Karpas-422 (cell line): ENCODE data around the gene SURF4. TPM values are rescaled to one million over a fixed set of nuclear protein-coding genes. Genes with fewer than 3 reads are reported as not detected.
A peak's percentile ranks its signal among the peaks of the same experiment; 100 is the strongest.

Source experiments
- DNase-seq: peaks from one replicate; pipeline ENCODE4 v3.0.0-alpha.2; 2015
- H2AFZ ChIP-seq: fragments of 200-600 bp; sonication (generic); 2 replicates; pipeline ENCODE4 v1.6.1; 2014; ENCODE audit warnings: antibody characterized with exemption, low read length, mixed read lengths
- H3K27ac ChIP-seq: fragments of 200-600 bp; sonication (generic); 2 replicates; pipeline ENCODE4 v1.5.1; 2014; ENCODE audit warnings: mild to moderate bottlenecking, low read length, moderate library complexity
- H3K27me3 ChIP-seq: fragments of 200-600 bp; sonication (generic); 2 replicates; pipeline ENCODE4 v1.6.1; 2014; ENCODE audit warnings: low read length, mixed read lengths
- H3K36me3 ChIP-seq: fragments of 200-600 bp; sonication (generic); 2 replicates; pipeline ENCODE4 v1.6.1; 2014; ENCODE audit warnings: low read length, mixed read lengths; ENCODE audit not compliant: insufficient read depth
- H3K4me1 ChIP-seq: fragments of 200-600 bp; sonication (generic); 2 replicates; pipeline ENCODE4 v1.6.1; 2014; ENCODE audit warnings: mild to moderate bottlenecking, low read length, mixed read lengths
- H3K4me2 ChIP-seq: fragments of 200-600 bp; sonication (generic); 2 replicates; pipeline ENCODE4 v1.6.1; 2014; ENCODE audit warnings: low read length, low read depth, mild to moderate bottlenecking; ENCODE audit not compliant: poor library complexity, severe bottlenecking
- H3K4me3 ChIP-seq: fragments of 200-600 bp; sonication (generic); 2 replicates; pipeline ENCODE4 v1.5.1; 2014; ENCODE audit warnings: mild to moderate bottlenecking, antibody characterized with exemption, low read length, mixed read lengths
- H3K79me2 ChIP-seq: fragments of 200-600 bp; sonication (generic); 2 replicates; pipeline ENCODE4 v1.6.1; 2014; ENCODE audit warnings: mild to moderate bottlenecking, low read length, mixed read lengths
- H3K9ac ChIP-seq: fragments of 200-600 bp; sonication (generic); 2 replicates; pipeline ENCODE4 v1.6.0; 2014; ENCODE audit warnings: low read length
- H3K9me2 ChIP-seq: fragments of 200-600 bp; sonication (generic), shearing (Covaris generic); replicated peaks from 2 replicates; pipeline ENCODE4 v1.6.0; 2014; ENCODE audit warnings: mild to moderate bottlenecking, low read length, moderate library complexity; ENCODE audit not compliant: insufficient read depth
- H3K9me3 ChIP-seq: fragments of 300-700, 200-600 bp; sonication (generic); 2 replicates; pipeline ENCODE4 v1.6.1; 2014; ENCODE audit warnings: low read length, mixed read lengths
- H4K20me1 ChIP-seq: fragments of 200-600 bp; sonication (generic); 2 replicates; pipeline ENCODE4 v1.6.1; 2014; ENCODE audit warnings: mild to moderate bottlenecking, antibody characterized with exemption, low read length, low read depth; ENCODE audit not compliant: insufficient read depth
- total RNA-seq: library from RNA; depleted of rRNA; stranded (reverse); fragments of >200 nt; shearing (Covaris generic); gene quantifications from 2 replicates; pipeline ENCODE4 v1.2.3, GENCODE V29; 2014; ENCODE audit warnings: low replicate concordance; rRNA removed

SURF4 gene
- total RNA-seq: 81.1 and 84.1 TPM in 2 replicates

- Histone ChIP-seq H3K9me3 (no peaks in the 10 kb centered on the region), H3K79me2 (peaks cover 48% of the 10 kb centered on the region), H3K4me1 (peaks cover 22% of the 10 kb centered on the region), H3K4me2 (peak within 1 kb of the TSS; percentile 74), H3K9ac (peak within 1 kb of the TSS; percentile 91), H3K9me2 (no peaks in the 10 kb centered on the region), H4K20me1 (peaks cover 12% of the 10 kb centered on the region; the same call in 1 of the 2 replicates), H2AFZ (peak within 1 kb of the TSS; percentile 28; the same call in 1 of the 2 replicates), H3K27ac (peak within 1 kb of the TSS; percentile 67), H3K27me3 (peaks cover 8% of the 10 kb centered on the region; the same call in 1 of the 2 replicates), H3K4me3 (peak within 1 kb of the TSS; percentile 76), H3K36me3 (no peaks in the 10 kb centered on the region)
- peak; percentile 98 for DNase-seq
Observed at GRCh38 chr9:133375724-133376654, at the start of gene SURF4, which contains the start of gene STKLD1. Gene SURF4 (minus strand): TSS chr9:133376060. CDS start chr9:133375969, 91 bp downstream. Gene STKLD1 (plus strand): TSS chr9:133376366. CDS start chr9:133376474, 108 bp downstream.

- H2AFZ ChIP-seq: no peak overlapping the region
- H3K4me1 ChIP-seq: peaks cover 12% of the 10 kb centered on the region
- H3K4me2 ChIP-seq: no peak overlapping the region
- H3K79me2 ChIP-seq: no peaks in the 10 kb centered on the region
- H3K27me3 ChIP-seq: no peaks in the 10 kb centered on the region
- no peaks in the 10 kb centered on the region for H3K36me3 ChIP-seq
- H4K20me1 ChIP-seq: no peaks in the 10 kb centered on the region
- no peak overlapping the region for H3K9ac ChIP-seq
- no peaks in the 10 kb centered on the region for H3K9me2 ChIP-seq
- H3K9me3 ChIP-seq: no peaks in the 10 kb centered on the region
- no peak overlapping the region for H3K27ac ChIP-seq
- no peak for DNase-seq
- no peak overlapping the region for H3K4me3 ChIP-seq
Observed at GRCh38 chr9:133425049-133425632, 49.3 kb upstream of the SURF4 start.

- DNase-seq: no peak
Observed at GRCh38 chr9:133424187-133424586, 48.3 kb upstream of the SURF4 start.

GRCh38 chr9:133423216-133423615 is 47.4 kb upstream of the SURF4 start:
- Histone ChIP-seq H3K79me2 (peaks cover 3% of the 10 kb centered on the region; the same call in 1 of the 2 replicates), H3K9ac (no peak overlapping the region), H3K4me2 (no peak overlapping the region), H3K27me3 (no peaks in the 10 kb centered on the region), H3K9me3 (no peaks in the 10 kb centered on the region), H3K9me2 (no peaks in the 10 kb centered on the region), H3K36me3 (no peaks in the 10 kb centered on the region), H4K20me1 (no peaks in the 10 kb centered on the region), H2AFZ (no peak overlapping the region), H3K27ac (no peak overlapping the region), H3K4me3 (no peak overlapping the region), H3K4me1 (peaks cover 27% of the 10 kb centered on the region)
- no peak for DNase-seq

More at GRCh38 chr9:133424187-133424586, 48.3 kb upstream of the SURF4 start:
- no peaks in the 10 kb centered on the region for H3K36me3 ChIP-seq
- H4K20me1 ChIP-seq: no peaks in the 10 kb centered on the region
- H3K4me2 ChIP-seq: no peak overlapping the region
- no peaks in the 10 kb centered on the region for H3K27me3 ChIP-seq
- H3K9me3 ChIP-seq: no peaks in the 10 kb centered on the region
- H3K27ac ChIP-seq: no peak overlapping the region
- H3K79me2 ChIP-seq: no peaks in the 10 kb centered on the region
- H2AFZ ChIP-seq: no peak overlapping the region
- no peaks in the 10 kb centered on the region for H3K9me2 ChIP-seq
- peaks cover 18% of the 10 kb centered on the region for H3K4me1 ChIP-seq
- no peak overlapping the region for H3K9ac ChIP-seq
- no peak overlapping the region for H3K4me3 ChIP-seq

- Histone ChIP-seq H3K9me2 (no peaks in the 10 kb centered on the region), H3K9ac (peak within 1 kb of the TSS; percentile 35), H3K36me3 (no peaks in the 10 kb centered on the region), H3K79me2 (peaks cover 13% of the 10 kb centered on the region), H3K9me3 (no peaks in the 10 kb centered on the region), H4K20me1 (no peaks in the 10 kb centered on the region), H3K4me1 (peaks cover 28% of the 10 kb centered on the region), H3K27me3 (no peaks in the 10 kb centered on the region), H3K4me3 (no peak within 1 kb of the TSS), H2AFZ (0 out of 2 replicates have a peak within 1 kb of the TSS, but pooled peaks have one; percentile 10), H3K27ac (no peak within 1 kb of the TSS), H3K4me2 (no peak within 1 kb of the TSS)
- peak; percentile 65 for DNase-seq
Observed at GRCh38 chr9:133421615-133422542, 46.0 kb upstream of the SURF4 start, which contains the start of gene ADAMTS13. Gene ADAMTS13 (plus strand): TSS chr9:133422367. CDS start chr9:133422444, 77 bp downstream.

DNA sequence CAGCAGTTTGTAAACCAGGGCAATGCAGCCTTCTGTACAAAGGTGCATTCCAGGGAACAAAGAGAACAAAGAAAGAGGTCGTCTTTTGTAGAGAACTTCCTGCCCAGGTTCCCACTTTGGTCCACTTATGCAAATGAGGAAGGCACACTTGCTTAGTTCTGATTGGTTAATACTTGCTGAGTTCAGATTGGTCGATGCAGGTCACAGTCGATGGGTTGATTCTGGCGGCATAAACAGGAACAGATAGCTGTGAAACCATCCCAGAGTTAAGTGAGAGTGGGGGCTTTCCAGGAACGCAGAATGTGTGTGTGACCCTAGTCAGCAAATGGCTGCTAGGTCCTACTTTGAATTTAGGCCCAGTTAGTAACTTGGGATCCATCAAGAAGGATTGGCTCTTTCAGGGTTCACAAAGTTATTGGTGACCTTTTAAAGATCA is 44.5 kb upstream of the SURF4 start:
- H3K4me3 ChIP-seq: no peak overlapping the region
- H3K27ac ChIP-seq: no peak overlapping the region
- DNase-seq: peak; percentile 94

DNA sequence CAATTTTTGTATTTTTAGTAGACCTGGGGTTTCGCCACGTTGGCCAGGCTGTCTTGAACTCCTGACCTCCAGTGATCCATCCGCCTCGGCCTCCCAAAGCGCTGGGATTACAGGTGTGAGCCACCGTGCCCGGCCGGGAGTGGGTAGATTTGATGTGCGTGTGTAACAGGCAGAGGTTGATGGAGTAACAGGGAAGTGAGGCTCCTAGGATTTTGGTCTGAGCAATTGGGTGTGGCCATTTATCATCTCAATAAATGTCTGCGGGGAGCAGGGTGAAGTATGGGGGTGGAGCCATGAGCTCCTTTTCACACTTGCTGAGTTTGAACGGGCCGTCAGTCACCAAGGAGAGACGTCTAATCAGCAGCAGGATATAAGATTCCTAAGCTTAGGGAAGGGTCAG is 43.1 kb upstream of the SURF4 start:
- peak overlapping the region; percentile 96; the same call in 1 of the 2 replicates for H3K4me3 ChIP-seq
- H3K9me2 ChIP-seq: no peaks in the 10 kb centered on the region
- H3K36me3 ChIP-seq: peaks cover 17% of the 10 kb centered on the region; the same call in 1 of the 2 replicates
- no peak for DNase-seq
- H2AFZ ChIP-seq: no peak overlapping the region
- H3K4me2 ChIP-seq: peak overlapping the region; percentile 61
- H3K79me2 ChIP-seq: peaks cover 42% of the 10 kb centered on the region
- H3K4me1 ChIP-seq: peaks cover 42% of the 10 kb centered on the region
- H3K9ac ChIP-seq: peak overlapping the region; percentile 94; the same call in 1 of the 2 replicates
- H3K27ac ChIP-seq: no peak overlapping the region
- no peaks in the 10 kb centered on the region; the same call in 1 of the 2 replicates for H4K20me1 ChIP-seq
- H3K9me3 ChIP-seq: no peaks in the 10 kb centered on the region
- H3K27me3 ChIP-seq: no peaks in the 10 kb centered on the region

More for the DNA sequence above, 44.5 kb upstream of the SURF4 start:
- Histone ChIP-seq H2AFZ (no peak overlapping the region), H3K9me3 (no peaks in the 10 kb centered on the region), H3K4me2 (peak overlapping the region; percentile 36), H3K4me1 (peaks cover 40% of the 10 kb centered on the region), H3K36me3 (peaks cover 6% of the 10 kb centered on the region; the same call in 1 of the 2 replicates), H3K27me3 (no peaks in the 10 kb centered on the region), H3K9me2 (no peaks in the 10 kb centered on the region), H4K20me1 (no peaks in the 10 kb centered on the region), H3K9ac (no peak overlapping the region), H3K79me2 (peaks cover 28% of the 10 kb centered on the region)
